HEK293T (cell line): ENCODE results near the gene PRKAR1B.

Experiments used
- CTCF ChIA-PET: fragments of 350-600 bp; formaldehyde crosslinking; extraction: SDS; loops from one replicate; lab custom pipeline; 2021; ENCODE audit warnings: antibody characterized with exemption, inconsistent platforms; lab: Yijun Ruan, JAX
- POLR2A ChIA-PET: fragments of 350-600 bp; formaldehyde crosslinking; extraction: SDS; loops from one replicate; lab custom pipeline; 2020; ENCODE audit warnings: antibody characterized with exemption, inconsistent platforms; lab: Yijun Ruan, JAX
- DNase-seq: peaks from one replicate; pipeline ENCODE4 v3.0.0; 2012; ENCODE audit warnings: mixed read lengths; ENCODE audit errors: extremely low spot score
- ARNT ChIP-seq: fragments of 450-650 bp; IDR thresholded peaks from 2 replicates; pipeline ENCODE4 v1.6.1; 2017; ENCODE audit warnings: mild to moderate bottlenecking
- BHLHE40 ChIP-seq: fragments of 450-650 bp; IDR thresholded peaks from 2 replicates; pipeline ENCODE4 v1.6.1; 2016; ENCODE audit warnings: mild to moderate bottlenecking, moderate library complexity, borderline replicate concordance
- CTBP1 ChIP-seq: fragments of 450-650 bp; IDR thresholded peaks from 2 replicates; pipeline ENCODE4 v1.6.1; 2016; ENCODE audit warnings: borderline replicate concordance
- ELF4 ChIP-seq: fragments of 450-650 bp; IDR thresholded peaks from 2 replicates; pipeline ENCODE4 v1.6.1; 2017; ENCODE audit warnings: antibody characterized with exemption
- FOXA1 ChIP-seq: fragments of 450-650 bp; IDR thresholded peaks from 2 replicates; pipeline ENCODE4 v1.6.1; 2016; ENCODE audit warnings: mild to moderate bottlenecking
- FOXK2 ChIP-seq: fragments of 450-650 bp; IDR thresholded peaks from 2 replicates; pipeline ENCODE4 v1.6.1; 2016; ENCODE audit warnings: mild to moderate bottlenecking
- FOXM1 ChIP-seq: fragments of 450-650 bp; IDR thresholded peaks from 2 replicates; pipeline ENCODE4 v1.6.1; 2017; ENCODE audit warnings: mild to moderate bottlenecking, borderline replicate concordance
- HDGF ChIP-seq: fragments of 450-650 bp; IDR thresholded peaks from 2 replicates; pipeline ENCODE4 v1.6.1; 2017; ENCODE audit warnings: antibody characterized with exemption, borderline replicate concordance
- L3MBTL2 ChIP-seq: fragments of 450-650 bp; conservative IDR thresholded peaks from 2 replicates; pipeline ENCODE4 v1.6.1; 2016; ENCODE audit warnings: mild to moderate bottlenecking
- LEF1 ChIP-seq: fragments of 450-650 bp; IDR thresholded peaks from 2 replicates; pipeline ENCODE4 v1.6.1; 2017; ENCODE audit warnings: mild to moderate bottlenecking, borderline replicate concordance
- NFRKB ChIP-seq: fragments of 450-650 bp; IDR thresholded peaks from 2 replicates; pipeline ENCODE4 v1.6.1; 2016; ENCODE audit warnings: mild to moderate bottlenecking, moderate library complexity
- PKNOX1 ChIP-seq: fragments of 450-650 bp; IDR thresholded peaks from 2 replicates; pipeline ENCODE4 v1.6.1; 2016
- SP1 ChIP-seq: fragments of 450-650 bp; IDR thresholded peaks from 2 replicates; pipeline ENCODE4 v1.6.1; 2017
- SUZ12 ChIP-seq: fragments of 450-650 bp; IDR thresholded peaks from 2 replicates; pipeline ENCODE4 v1.6.1; 2016; ENCODE audit warnings: mild to moderate bottlenecking
- TARDBP ChIP-seq: fragments of 450-650 bp; IDR thresholded peaks from 2 replicates; pipeline ENCODE4 v1.6.1; 2016
- ZNF384 ChIP-seq: fragments of 450-650 bp; IDR thresholded peaks from 2 replicates; pipeline ENCODE4 v1.6.1; 2016

Gene PRKAR1B

DNA sequence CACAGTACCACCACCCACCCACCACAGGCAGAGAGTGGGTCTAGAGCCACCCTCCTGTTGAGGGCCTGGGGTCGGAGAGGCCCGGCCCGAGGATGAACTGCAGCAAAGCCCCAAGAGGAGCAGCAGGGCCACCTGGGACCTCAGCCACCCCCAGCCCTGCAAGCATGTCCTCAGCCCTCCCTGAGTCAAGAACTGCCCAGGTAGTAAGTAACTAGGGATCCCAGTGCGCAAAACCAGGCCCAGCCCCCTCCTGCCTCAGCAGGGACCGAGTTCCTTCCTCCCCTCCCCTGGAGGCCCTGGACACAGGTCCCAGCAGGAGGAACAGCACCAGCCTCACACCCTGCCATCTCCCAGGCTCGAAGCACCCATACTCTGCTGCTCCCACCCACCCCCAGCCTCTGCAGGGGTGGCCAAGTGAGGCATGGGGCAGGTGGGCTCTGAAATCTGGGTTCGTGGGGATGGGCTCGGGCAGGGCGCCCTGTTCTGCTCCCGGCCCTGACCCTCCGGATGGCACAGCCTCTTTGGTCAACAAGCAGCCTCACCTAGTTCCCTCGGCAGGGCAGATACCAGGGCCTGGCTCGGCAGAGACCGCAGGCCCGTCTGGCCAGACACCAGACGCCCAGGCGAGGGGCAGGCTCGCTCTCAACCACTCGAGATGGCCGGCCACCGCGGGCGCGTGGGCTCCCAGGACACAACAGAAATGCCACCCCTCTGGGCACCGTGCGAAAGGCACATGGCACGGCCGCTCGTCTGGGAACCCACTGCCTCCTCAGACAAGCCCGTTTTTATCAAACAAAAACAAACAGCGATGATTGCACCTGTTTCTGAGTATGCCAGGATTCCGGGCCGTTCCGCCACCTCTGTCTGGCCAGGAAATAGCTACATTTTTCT lies 222.6 kb downstream of the PRKAR1B start:
- DNase-seq, result no peak
- TF ChIP-seq SUZ12 (no peak), PKNOX1 (no peak), FOXM1 (no peak), FOXK2 (no peak), ELF4 (no peak), ARNT (no peak)
- POLR2A ChIA-PET, result no interaction called here
- CTCF ChIA-PET, result no interaction called here

- POLR2A ChIA-PET, result no interaction called here
These were observed 223.4 kb downstream of the PRKAR1B start for GRCh38 chr7:503575-504111.

GRCh38 chr7:502296-502695 lies 224.8 kb downstream of the PRKAR1B start:
- CTCF ChIA-PET, result no interaction called here
- TF ChIP-seq PKNOX1 (no peak), SP1 (no peak), LEF1 (no peak), BHLHE40 (no peak), ZNF384 (no peak), FOXK2 (no peak), HDGF (no peak), FOXA1 (no peak)
- no peak for DNase-seq
- POLR2A ChIA-PET, result no interaction called here

More at GRCh38 chr7:503575-504111, 223.4 kb downstream of the PRKAR1B start:
- CTCF ChIA-PET, result no interaction called here
- TF ChIP-seq SP1 (no peak), ELF4 (no peak), FOXA1 (no peak), TARDBP (no peak), L3MBTL2 (no peak), FOXM1 (no peak), CTBP1 (no peak), BHLHE40 (no peak), NFRKB (no peak), ZNF384 (no peak), SUZ12 (no peak), PKNOX1 (no peak), LEF1 (no peak), HDGF (no peak), FOXK2 (no peak), ARNT (no peak)
- no peak for DNase-seq

DNA sequence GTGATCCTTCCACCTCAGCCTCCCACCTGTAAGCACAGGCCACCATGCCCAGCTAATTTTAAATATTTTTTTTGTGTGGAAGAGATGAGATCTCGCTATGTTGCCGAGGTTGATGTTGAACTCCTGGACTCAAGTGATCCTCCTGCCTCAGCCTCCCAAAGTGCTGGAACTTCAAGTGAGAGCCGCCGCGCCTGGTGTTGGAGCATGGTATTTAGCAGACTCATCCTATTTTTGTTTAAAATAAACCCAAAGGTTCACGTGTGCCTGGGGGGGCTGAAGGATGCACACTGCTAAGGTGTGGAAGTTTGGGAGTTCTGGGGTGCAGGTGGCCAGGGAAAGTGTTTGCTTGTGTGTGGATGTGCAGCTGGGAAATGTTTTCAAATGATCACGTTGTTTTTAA lies 225.6 kb downstream of the PRKAR1B start:
- ChIA-PET POLR2A (no interaction called here), CTCF (no interaction called here)
- no peak for DNase-seq
- no peak for TF ChIP-seq BHLHE40
- TF ChIP-seq L3MBTL2, result no peak
- TF ChIP-seq SP1, result no peak

- ChIA-PET CTCF (interaction anchor here (0.6 kb wide), 1 partner anchor 176 kb away, joined by 3 read pairs; no protein-coding TSS in a partner anchor), POLR2A (no interaction called here)
- no peak for DNase-seq
- TF ChIP-seq FOXA1, result no peak
- TF ChIP-seq SP1, result no peak
- no peak for TF ChIP-seq TARDBP
- no peak for TF ChIP-seq FOXK2
- no peak for TF ChIP-seq NFRKB
- TF ChIP-seq CTBP1, result no peak
- TF ChIP-seq ELF4, result no peak
- no peak for TF ChIP-seq FOXM1
- TF ChIP-seq SUZ12, result no peak
- TF ChIP-seq LEF1, result no peak
- no peak for TF ChIP-seq BHLHE40
- TF ChIP-seq ZNF384, result no peak
- TF ChIP-seq HDGF, result no peak
- no peak for TF ChIP-seq L3MBTL2
- no peak for TF ChIP-seq ARNT
- TF ChIP-seq PKNOX1, result no peak
These were observed 226.3 kb downstream of the PRKAR1B start for GRCh38 chr7:500521-501420.
